K562 (cell line): Measurements from ENCODE around the gene NMBR.

Experiments used
- ZC3H8 ChIP-seq: fragments of 450-650 bp; IDR thresholded peaks from 2 replicates; pipeline ENCODE4 v1.6.1; 2017
- ZNF444 ChIP-seq: fragments of 250-450 bp; sonication (Bioruptor Pico); IDR thresholded peaks from 2 replicates; pipeline ENCODE4 v1.4.0; 2020; ENCODE audit warnings: mild to moderate bottlenecking, moderate library complexity

GRCh38 chr6:142028527-142028926, 118.4 kb downstream of the NMBR start:
- TF ChIP-seq ZNF444 (CRISPR knock-in tag) (no peak), ZC3H8 (no peak)
